Measurements from ENCODE around the gene VANGL1.

VANGL1 gene

DNA sequence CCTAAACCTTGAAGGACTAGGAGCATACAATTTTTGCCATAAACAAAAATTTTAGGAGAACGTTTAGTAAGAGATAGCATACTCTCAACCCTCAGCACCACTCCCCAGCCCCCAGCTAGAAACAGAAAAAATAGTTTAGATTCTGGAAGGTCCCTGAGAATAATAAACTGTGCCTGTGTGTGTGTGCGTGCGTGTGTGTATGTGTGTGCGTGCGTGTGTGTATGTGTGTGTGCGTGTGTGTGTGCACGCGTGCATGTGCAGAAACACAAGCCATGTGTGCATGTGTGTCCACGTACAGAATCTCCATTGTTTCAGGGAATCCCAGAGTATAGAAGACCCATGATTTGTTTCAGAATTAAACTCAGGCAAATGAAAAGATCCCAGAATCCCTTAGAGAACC, 64.2 kb downstream of the VANGL1 start:
- DNase-seq = no peak

GRCh38 chr1:115706587-115707425, 65.0 kb downstream of the VANGL1 start:
- no peak for DNase-seq

DNA sequence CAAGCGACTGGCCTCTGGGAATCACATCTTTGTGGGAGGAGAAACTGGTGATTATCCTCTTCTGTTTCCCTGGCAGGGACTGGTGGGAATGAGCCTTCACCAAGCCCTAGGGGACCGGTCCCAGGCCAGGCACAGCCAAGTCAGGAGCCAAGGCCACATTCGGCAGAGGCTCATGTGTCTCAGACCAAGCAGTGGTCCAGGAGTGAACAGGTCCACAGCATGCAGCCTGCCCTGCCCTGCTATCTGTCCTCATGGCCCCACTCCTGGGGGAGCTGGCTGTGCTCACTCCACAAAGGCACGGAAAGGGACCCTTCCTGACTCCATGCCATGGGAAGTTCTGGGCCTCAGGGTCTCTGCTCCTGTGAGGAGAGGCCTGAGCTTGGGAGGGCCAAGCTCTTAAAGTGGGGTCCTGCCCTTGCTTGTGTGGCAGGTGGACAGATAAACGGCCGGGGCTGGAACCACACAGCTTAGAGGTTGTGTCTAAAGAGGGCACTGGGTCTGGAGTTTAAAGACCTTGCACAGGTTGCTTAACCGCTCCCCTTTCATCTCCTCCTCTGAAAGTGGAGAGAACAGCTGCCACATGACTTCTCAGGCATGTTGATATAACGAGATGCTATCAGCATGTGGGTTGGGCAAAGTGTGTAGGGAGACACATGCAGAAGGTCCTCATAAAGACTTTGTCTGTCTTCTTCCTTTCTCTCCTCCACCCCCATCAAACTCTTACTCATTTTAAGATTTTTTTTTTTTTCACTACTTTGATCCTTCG, 69.3 kb downstream of the VANGL1 start:
- DNase-seq = no peak

- no peak for DNase-seq
These were observed 71.3 kb downstream of the VANGL1 start for GRCh38 chr1:115712911-115713609.

DNA sequence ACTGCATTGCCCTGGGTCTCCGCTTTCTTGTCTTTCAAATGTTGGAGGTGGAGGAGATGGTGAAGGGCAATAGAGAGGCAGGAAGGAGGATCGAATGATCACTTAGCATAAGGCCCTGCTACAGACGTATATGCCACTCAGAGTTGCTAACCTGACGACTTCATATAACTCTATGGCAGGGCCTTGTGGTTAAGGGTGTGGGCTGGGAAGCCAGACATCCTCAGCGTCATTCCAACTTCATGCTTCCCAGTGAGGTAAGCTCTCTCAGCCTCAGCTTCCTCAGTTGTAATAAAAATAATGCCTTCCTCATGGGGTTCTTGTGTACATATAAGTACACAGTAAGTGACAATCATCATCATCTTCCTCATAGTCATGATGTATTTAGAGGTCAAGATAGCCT, 72.1 kb downstream of the VANGL1 start:
- no peak for DNase-seq

- DNase-seq = no peak
These were observed 72.9 kb downstream of the VANGL1 start for GRCh38 chr1:115714572-115715141.

GRCh38 chr1:115717541-115717940, 75.8 kb downstream of the VANGL1 start:
- DNase-seq = no peak

DNA sequence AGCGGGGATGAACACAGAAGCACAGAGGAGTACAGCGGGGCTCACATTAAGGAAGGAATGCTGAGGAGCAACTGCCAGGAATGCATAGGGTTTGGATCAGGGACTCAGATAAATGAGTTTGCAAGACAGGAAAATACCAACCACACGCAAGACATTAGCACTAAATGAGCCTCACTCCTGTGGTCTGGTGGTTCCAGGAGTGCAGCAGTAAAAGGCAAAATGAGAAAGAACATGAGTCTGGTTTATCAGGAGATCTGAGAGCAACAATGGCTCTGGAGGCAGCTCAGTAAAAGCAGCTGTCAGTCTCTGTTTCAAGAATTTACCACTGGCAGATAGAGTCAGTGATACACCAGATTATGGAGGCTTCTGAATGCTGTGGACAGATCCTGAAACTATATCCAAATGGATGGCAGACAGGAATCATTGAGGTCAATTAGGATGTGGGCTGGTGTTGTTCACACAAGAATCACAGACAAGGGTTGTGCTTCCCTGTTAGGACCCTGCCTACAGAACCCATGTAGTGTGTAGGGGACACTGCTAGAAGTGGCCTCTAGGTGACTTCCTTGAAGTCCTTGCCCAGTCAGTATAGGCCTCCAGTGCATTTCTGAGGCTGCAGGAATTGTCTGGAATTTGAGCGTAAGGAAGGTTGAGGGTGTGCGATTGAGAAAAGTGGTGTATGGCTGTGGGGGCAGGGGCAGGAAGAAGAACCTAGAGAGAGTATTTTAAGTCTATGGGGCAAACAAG, 76.4 kb downstream of the VANGL1 start:
- no peak for DNase-seq

DNA sequence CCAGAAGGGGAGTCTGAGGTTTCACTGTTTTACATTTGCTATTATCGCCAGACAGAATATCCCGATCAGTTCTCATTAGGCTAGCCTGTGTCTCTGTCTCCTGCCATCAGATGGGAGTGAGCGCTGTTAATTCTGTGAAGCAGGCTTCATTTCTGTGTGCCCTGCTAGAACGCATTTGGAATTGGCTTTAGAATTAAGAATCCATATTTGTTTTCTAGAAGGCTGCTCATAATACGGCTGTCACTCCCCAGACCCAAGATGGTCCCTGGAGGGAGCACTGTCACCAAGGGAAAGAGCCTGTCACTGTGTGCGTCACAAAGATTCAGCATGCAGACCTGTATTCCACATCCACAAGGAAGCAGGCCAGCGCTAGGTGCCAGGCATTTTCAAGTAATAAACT, 77.5 kb downstream of the VANGL1 start:
- DNase-seq = no peak

DNA sequence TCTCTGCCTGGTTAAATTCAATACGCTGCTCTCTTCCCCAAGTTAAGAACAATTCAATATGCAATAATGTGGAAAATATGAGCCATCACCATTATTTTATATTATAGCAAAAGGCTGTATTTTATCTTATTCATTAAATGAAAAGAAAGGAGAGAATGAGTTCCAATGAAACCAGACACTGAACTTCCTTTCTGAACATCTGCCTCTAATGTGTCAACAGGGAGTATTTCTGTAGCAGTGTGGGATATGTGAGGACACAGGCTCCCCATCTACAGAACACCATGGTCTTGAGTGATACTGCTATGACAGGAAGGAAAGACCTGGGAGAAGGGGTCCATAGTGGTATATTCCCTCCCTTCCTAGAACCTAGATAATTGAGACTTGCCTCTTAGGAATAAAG, 80.5 kb downstream of the VANGL1 start:
- DNase-seq = no peak

DNA sequence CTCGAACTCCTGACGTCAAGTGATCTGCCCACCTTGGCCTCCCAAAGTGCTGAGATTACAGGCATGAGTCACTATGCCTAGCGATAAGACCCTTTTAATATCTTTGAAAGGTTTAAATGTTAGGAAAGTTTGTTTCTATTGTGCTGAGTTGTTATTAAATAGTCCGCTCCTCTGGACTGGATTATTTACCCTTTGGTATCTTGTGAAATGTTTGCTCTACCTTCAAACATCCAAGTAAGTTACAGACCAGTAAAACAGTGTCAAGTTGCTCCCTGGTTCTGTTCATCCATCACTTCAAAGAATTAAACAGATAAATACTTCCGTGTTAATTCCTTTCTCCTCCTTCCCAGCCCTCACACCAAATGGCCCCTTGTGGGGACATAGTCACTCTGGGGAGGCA, 82.0 kb downstream of the VANGL1 start:
- DNase-seq = no peak

- no peak for DNase-seq
These were observed 83.8 kb downstream of the VANGL1 start for GRCh38 chr1:115725600-115725999.

DNA sequence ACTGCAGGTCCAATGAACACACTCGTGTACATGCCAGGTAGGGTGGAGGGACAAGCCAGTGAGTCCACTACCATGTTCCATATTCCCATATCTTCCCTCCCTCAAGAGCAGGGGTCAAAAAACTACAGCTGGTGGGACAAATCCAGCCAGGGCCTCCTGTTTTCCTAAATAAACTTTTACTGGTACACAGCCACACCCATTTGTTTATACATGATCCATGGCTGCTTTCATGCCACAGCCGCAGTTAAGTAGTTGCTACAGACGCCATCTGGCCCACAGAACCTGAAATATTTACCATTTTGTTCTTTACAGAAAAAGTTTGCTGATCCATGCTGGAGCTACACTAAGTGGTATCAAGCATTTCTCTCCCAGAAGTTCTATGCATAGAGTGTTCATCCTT, 84.4 kb downstream of the VANGL1 start:
- DNase-seq = no peak

DNA sequence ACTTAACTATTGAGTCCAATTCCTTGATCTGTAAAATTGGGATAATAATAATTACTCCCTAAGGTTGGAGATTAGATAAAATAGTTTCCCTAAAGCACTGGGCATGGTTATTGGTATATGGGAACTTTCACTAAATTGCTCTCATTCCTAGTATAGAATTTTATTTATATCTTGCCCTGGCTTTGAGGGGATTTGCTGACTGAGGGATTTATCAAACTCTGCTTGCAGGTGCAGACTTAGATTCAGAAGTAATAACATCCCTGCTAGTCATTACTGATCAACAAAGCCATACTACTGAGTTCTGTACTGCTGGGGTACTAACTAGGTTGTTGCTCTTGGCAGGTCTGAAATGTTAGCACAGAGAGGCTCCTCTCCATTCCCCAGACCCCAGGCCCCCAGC, 84.8 kb downstream of the VANGL1 start:
- DNase-seq = no peak

- no peak for DNase-seq
These were observed 86.0 kb downstream of the VANGL1 start for GRCh38 chr1:115727706-115728249.

GRCh38 chr1:115728341-115728740, 86.6 kb downstream of the VANGL1 start:
- no peak for DNase-seq

DNA sequence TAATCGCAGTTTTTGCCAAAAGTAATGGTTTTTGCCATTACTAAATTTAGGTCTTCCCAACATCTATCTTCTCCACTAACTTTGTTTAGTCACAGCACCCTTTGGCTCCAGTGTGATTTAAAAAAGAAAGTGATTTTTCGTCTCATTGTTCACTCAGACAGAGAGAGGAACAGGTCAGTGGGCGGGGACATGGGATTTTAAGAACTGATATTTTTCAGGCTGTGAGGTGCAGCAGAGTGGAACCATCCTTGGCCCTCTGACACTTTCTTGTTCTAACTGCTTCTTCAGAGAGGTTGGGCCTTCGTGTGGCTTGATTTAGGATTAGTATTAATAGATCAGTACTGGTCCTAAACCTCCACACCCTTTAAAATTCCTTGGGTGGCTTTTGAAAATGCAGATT, 88.0 kb downstream of the VANGL1 start:
- no peak for DNase-seq

GRCh38 chr1:115732316-115732715, 90.5 kb downstream of the VANGL1 start:
- DNase-seq = no peak

DNA sequence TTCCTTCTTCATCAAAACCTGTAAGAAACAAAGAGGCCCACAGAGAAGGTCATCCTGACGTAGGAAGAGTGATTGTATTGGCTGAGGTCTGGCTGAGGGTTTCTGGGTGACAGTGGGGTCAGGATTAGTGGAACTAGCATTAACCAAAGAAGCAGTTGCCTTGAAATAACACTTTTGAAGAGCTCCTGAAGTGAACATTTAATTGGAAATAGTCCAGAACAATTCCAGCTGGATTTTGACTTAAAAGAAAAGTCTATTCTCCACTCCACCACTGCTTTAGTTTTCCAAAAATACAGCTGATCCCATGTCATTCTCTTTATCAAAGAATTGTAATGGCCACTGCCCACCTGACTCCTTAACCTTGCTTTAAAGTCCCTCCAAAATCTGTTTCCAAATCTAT, 99.0 kb downstream of the VANGL1 start:
- no peak for DNase-seq

GRCh38 chr1:115744646-115745275, 103.0 kb downstream of the VANGL1 start:
- no peak for DNase-seq

- no peak for DNase-seq
These were observed 104.4 kb downstream of the VANGL1 start for GRCh38 chr1:115746021-115746690.

All from stimulated activated CD4-positive, alpha-beta T cell treated with anti-CD3 and anti-CD28 coated beads, Interleukin-4, amount 100 ng/mL, for 24 hours (primary cell).